ENCODE data around the gene GOLIM4.

GOLIM4 gene

GRCh38 chr3:168097381-168097780, 1.7 kb upstream of the GOLIM4 start:
- no peak for DNase-seq

- DNase-seq: no peak
Observed at GRCh38 chr3:168096210-168096652, 507 bp upstream of the GOLIM4 start.

GRCh38 chr3:168094877-168095610, 680 bp downstream of the GOLIM4 start:
- peak; percentile 8 for DNase-seq

GRCh38 chr3:168094580-168094876, 1.2 kb downstream of the GOLIM4 start:
- DNase-seq: no peak

- DNase-seq: no peak
Observed at GRCh38 chr3:168093790-168094189, 1.9 kb downstream of the GOLIM4 start.

GRCh38 chr3:168093229-168093628, 2.5 kb downstream of the GOLIM4 start:
- no peak for DNase-seq

- DNase-seq: no peak
Observed at GRCh38 chr3:168091941-168092340, 3.8 kb downstream of the GOLIM4 start.

- DNase-seq: no peak
Observed at GRCh38 chr3:168091302-168091858, 4.3 kb downstream of the GOLIM4 start.

- no peak for DNase-seq
Observed at GRCh38 chr3:168090306-168091085, 5.2 kb downstream of the GOLIM4 start.

GRCh38 chr3:168089179-168089771, 6.4 kb downstream of the GOLIM4 start:
- no peak for DNase-seq

- no peak for DNase-seq
Observed at GRCh38 chr3:168088106-168088720, 7.5 kb downstream of the GOLIM4 start.

GRCh38 chr3:168087539-168087938, 8.2 kb downstream of the GOLIM4 start:
- no peak for DNase-seq

GRCh38 chr3:168086541-168087260, 9.0 kb downstream of the GOLIM4 start:
- no peak for DNase-seq

- DNase-seq: no peak
Observed at GRCh38 chr3:168085491-168086119, 10.1 kb downstream of the GOLIM4 start.

- DNase-seq: no peak
Observed at GRCh38 chr3:168083906-168084305, 11.8 kb downstream of the GOLIM4 start.

GRCh38 chr3:168081856-168082255, 13.9 kb downstream of the GOLIM4 start:
- DNase-seq: no peak

GRCh38 chr3:168081171-168081771, 14.5 kb downstream of the GOLIM4 start:
- DNase-seq: no peak

GRCh38 chr3:168080499-168081170, 15.1 kb downstream of the GOLIM4 start:
- no peak for DNase-seq

- DNase-seq: no peak
Observed at GRCh38 chr3:168080022-168080421, 15.7 kb downstream of the GOLIM4 start.

- no peak for DNase-seq
Observed at GRCh38 chr3:168077091-168077490, 18.6 kb downstream of the GOLIM4 start.

All from cortex of kidney (tissue), 1 donor.